ENCODE results near the gene FOLR1. TPM values are rescaled to one million over a fixed set of nuclear protein-coding genes. Genes with fewer than 3 reads are reported as not detected.
"Not testable (repeated sequence)": the region's sequence is repeated elsewhere in the genome, so short reads cannot be mapped to it uniquely, and the experiment has no call there.

Gene FOLR1
- total RNA-seq, 1 experiment from 2014 or later, result 4.8 TPM

GRCh38 chr11:72146625-72147024, 45.3 kb upstream of the FOLR1 start:
- DNase-seq (ENCODE audit: low read depth, low spot score), result no peak
- no peak overlapping the region for H3K4me2 ChIP-seq (ENCODE audit: low read length)
- H3K36me3 ChIP-seq (ENCODE audit: control insufficient read depth in 1 of 2, insufficient read depth in 2 of 2, low read length in 2 of 2), result no peaks in the 10 kb centered on the region
- no TSS peak for BruUV-seq (replicated peaks)
- no peaks in the 10 kb centered on the region for H3K79me2 ChIP-seq (ENCODE audit: insufficient read depth, low read length)
- ChIA-PET POLR2A (no interaction called here), RAD21 (ENCODE audit: low non-redundant PET in 1 of 2, low total read pairs in 2 of 2, uncharacterized antibody in 2 of 2, unreplicated experiment in 2 of 2) (interaction anchor here in 1 of 2 experiments (0.6 kb wide), 1 partner anchor 227 kb away, joined by 3 read pairs; no protein-coding TSS in a partner anchor), CTCF (no interaction called here)
- TF ChIP-seq ZBTB33 (IDR thresholded peaks at IDR 0.05; ENCODE audit: extremely low read depth, insufficient replicate concordance, low read length) (no peak), ZNF274 (IDR thresholded peaks at IDR 0.05; ENCODE audit: low read depth, low read length) (no peak)
- no peak overlapping the region for H3K9ac ChIP-seq (ENCODE audit: low read length)
- H3K4me1 ChIP-seq (ENCODE audit: control insufficient read depth in 1 of 2, insufficient read depth in 2 of 2, low read length in 2 of 2), result peaks cover 0 to 3% of the 10 kb centered on the region in 2 experiments; a peak in 1 of 4 replicates
- intact Hi-C loops (cut with micrococcal nuclease), result no loop called here
- no peaks in the 10 kb centered on the region for H3K9me2 ChIP-seq (ENCODE audit: insufficient read depth)
- H3K27me3 ChIP-seq (ENCODE audit: insufficient read depth, low read length), result no peaks in the 10 kb centered on the region
- no peak overlapping the region for H3K27ac ChIP-seq (ENCODE audit: low read depth, low read length)
- H3K4me3 ChIP-seq (replicated peaks in 1 of 2; ENCODE audit: low read depth in 1 of 2, low read length in 2 of 2), result no peak overlapping the region
- no peaks in the 10 kb centered on the region for H4K20me1 ChIP-seq (ENCODE audit: insufficient read depth)
- no peaks in the 10 kb centered on the region for H3K9me3 ChIP-seq (ENCODE audit: control insufficient read depth in 1 of 2, insufficient read depth in 1 of 2, low read depth in 1 of 2, low read length in 2 of 2)
- H2AFZ ChIP-seq (ENCODE audit: low read depth, low read length, poor library complexity, severe bottlenecking), result no peak overlapping the region
- no peak for ATAC-seq

DNA sequence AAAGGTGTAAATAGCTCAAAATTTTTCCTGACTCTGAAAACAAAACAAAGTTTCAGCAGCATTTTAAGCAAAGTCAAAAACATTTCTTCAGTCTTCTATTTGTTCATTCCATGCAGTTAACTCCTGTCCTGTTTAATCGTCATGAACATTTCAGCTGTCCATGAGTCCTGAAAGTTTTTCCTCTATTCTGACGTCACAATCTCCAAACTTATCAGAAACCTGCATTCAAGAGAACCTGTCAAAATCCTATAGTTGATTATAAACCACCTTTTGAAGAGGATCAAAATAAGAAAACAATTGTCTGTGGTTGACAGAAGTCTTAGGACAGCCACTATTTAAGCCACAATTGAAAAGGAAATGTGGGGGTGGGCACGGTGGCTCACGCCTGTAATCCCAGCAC, 41.1 kb upstream of the FOLR1 start:
- RAD21 ChIA-PET (ENCODE audit: low non-redundant PET in 1 of 2, low total read pairs in 2 of 2, uncharacterized antibody in 2 of 2, unreplicated experiment in 2 of 2), result no interaction called here
- Histone ChIP-seq H3K36me3 (ENCODE audit: control insufficient read depth in 1 of 2, insufficient read depth in 2 of 2, low read length in 2 of 2) (no peaks in the 10 kb centered on the region), H3K9ac (ENCODE audit: low read length) (no peak overlapping the region), H3K27me3 (ENCODE audit: insufficient read depth, low read length) (no peaks in the 10 kb centered on the region), H2AFZ (ENCODE audit: low read depth, low read length, poor library complexity, severe bottlenecking) (no peak overlapping the region), H4K20me1 (ENCODE audit: insufficient read depth) (no peaks in the 10 kb centered on the region), H3K4me3 (replicated peaks in 1 of 2; ENCODE audit: low read depth in 1 of 2, low read length in 2 of 2) (no peak overlapping the region), H3K4me2 (ENCODE audit: low read length) (no peak overlapping the region), H3K4me1 (ENCODE audit: control insufficient read depth in 1 of 2, insufficient read depth in 2 of 2, low read length in 2 of 2) (no peaks in the 10 kb centered on the region), H3K9me3 (ENCODE audit: control insufficient read depth in 1 of 2, insufficient read depth in 1 of 2, low read depth in 1 of 2, low read length in 2 of 2) (no peaks in the 10 kb centered on the region), H3K27ac (ENCODE audit: low read depth, low read length) (no peak overlapping the region), H3K9me2 (ENCODE audit: insufficient read depth) (no peaks in the 10 kb centered on the region), H3K79me2 (ENCODE audit: insufficient read depth, low read length) (no peaks in the 10 kb centered on the region)
- DNase-seq (ENCODE audit: low read depth, low spot score) (no peak), ATAC-seq (no peak)
- POLR2A ChIA-PET, result no interaction called here
- CTCF ChIA-PET, result interaction anchor here (0.7 kb wide), 1 partner anchor 9 kb away, joined by 3 read pairs; no protein-coding TSS in a partner anchor
- intact Hi-C loops (cut with micrococcal nuclease), result no loop called here
- TF ChIP-seq JUND (IDR thresholded peaks at IDR 0.05) (no peak), MAX (IDR thresholded peaks at IDR 0.05) (no peak), ZFX (IDR thresholded peaks at IDR 0.05) (no peak), SRF (IDR thresholded peaks at IDR 0.05; ENCODE audit: low read depth) (no peak)
- BruUV-seq (replicated peaks), result no TSS peak

DNA sequence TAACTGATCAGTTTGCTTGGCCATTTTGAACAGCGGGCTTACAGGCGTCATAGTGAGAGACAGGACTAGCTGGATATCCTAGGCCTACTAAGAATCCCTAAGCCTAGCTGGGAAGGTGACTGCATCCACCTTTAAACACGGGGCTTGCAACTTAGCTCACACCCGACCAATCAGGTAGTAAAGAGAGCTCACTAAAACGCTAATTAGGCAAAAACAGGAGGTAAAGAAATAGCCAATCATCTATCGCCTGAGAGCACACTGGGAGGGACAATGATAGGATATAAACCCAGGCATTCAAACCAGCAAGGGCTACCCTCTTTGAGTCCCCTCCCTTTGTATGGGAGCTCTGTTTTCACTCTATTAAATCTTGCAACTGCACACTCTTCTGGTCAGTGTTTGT, 38.1 kb upstream of the FOLR1 start:
- H3K36me3 ChIP-seq (ENCODE audit: control insufficient read depth in 1 of 2, insufficient read depth in 2 of 2, low read length in 2 of 2); H3K4me1 ChIP-seq (ENCODE audit: control insufficient read depth in 1 of 2, insufficient read depth in 2 of 2, low read length in 2 of 2); POLR2A ChIA-PET; ATAC-seq; intact Hi-C loops (cut with micrococcal nuclease); H3K79me2 ChIP-seq (ENCODE audit: insufficient read depth, low read length); H3K27ac ChIP-seq (ENCODE audit: low read depth, low read length); H2AFZ ChIP-seq (ENCODE audit: low read depth, low read length, poor library complexity, severe bottlenecking); DNase-seq (ENCODE audit: low read depth, low spot score); H3K4me2 ChIP-seq (ENCODE audit: low read length); H3K9me3 ChIP-seq (ENCODE audit: control insufficient read depth in 1 of 2, insufficient read depth in 1 of 2, low read depth in 1 of 2, low read length in 2 of 2); BruUV-seq (replicated peaks); RAD21 ChIA-PET (ENCODE audit: low non-redundant PET in 1 of 2, low total read pairs in 2 of 2, uncharacterized antibody in 2 of 2, unreplicated experiment in 2 of 2); H3K9ac ChIP-seq (ENCODE audit: low read length); H4K20me1 ChIP-seq (ENCODE audit: insufficient read depth); H3K4me3 ChIP-seq (replicated peaks in 1 of 2; ENCODE audit: low read depth in 1 of 2, low read length in 2 of 2); H3K27me3 ChIP-seq (ENCODE audit: insufficient read depth, low read length); H3K9me2 ChIP-seq (ENCODE audit: insufficient read depth): not testable (repeated sequence)
- CTCF ChIA-PET, result interaction anchor here (3.2 kb wide), 1 partner anchor 10 kb away, joined by 16 read pairs; no protein-coding TSS in a partner anchor

Data from HCT116 (cell line).